Measurements from ENCODE around the gene ARMH1.

ARMH1 gene

GRCh38 chr1:44713321-44713781 lies 38.8 kb downstream of the ARMH1 start:
- Histone ChIP-seq H3K79me2 (ENCODE audit: insufficient read depth, low read length) (no peaks in the 10 kb centered on the region), H2AFZ (ENCODE audit: low read length) (no peak overlapping the region), H3F3A (ENCODE audit: low read depth) (no peaks in the 10 kb centered on the region), H4K20me1 (ENCODE audit: insufficient read depth, low read length, poor library complexity, severe bottlenecking) (no peaks in the 10 kb centered on the region), H3K9me2 (replicated peaks; ENCODE audit: low read depth, low read length) (no peaks in the 10 kb centered on the region), H3K4me2 (ENCODE audit: low read depth, low read length, poor library complexity, severe bottlenecking) (no peak overlapping the region), H3K27me3 (ENCODE audit: insufficient read depth, low read length, poor library complexity, severe bottlenecking) (no peaks in the 10 kb centered on the region), H3K4me3 (ENCODE audit: low read length, poor library complexity, severe bottlenecking) (no peak overlapping the region), H3K36me3 (ENCODE audit: insufficient read depth, low read length) (no peaks in the 10 kb centered on the region), H3K9ac (ENCODE audit: low read depth, low read length, poor library complexity, severe bottlenecking) (no peak overlapping the region), H3K4me1 (ENCODE audit: insufficient read depth, low read length, poor library complexity, severe bottlenecking) (peaks cover 3% of the 10 kb centered on the region), H3K9me3 (ENCODE audit: insufficient read depth, low read depth, low read length) (no peaks in the 10 kb centered on the region)
- TF ChIP-seq CTCF (conservative IDR thresholded peaks at IDR 0.05; ENCODE audit: low read length) (no peak), EZH2phosphoT487 (IDR thresholded peaks at IDR 0.05; ENCODE audit: borderline replicate concordance) (no peak)

- Histone ChIP-seq H3F3A (ENCODE audit: low read depth) (no peaks in the 10 kb centered on the region), H3K4me3 (ENCODE audit: low read length, poor library complexity, severe bottlenecking) (no peak overlapping the region), H3K9me3 (ENCODE audit: insufficient read depth, low read depth, low read length) (no peaks in the 10 kb centered on the region), H4K20me1 (ENCODE audit: insufficient read depth, low read length, poor library complexity, severe bottlenecking) (no peaks in the 10 kb centered on the region), H3K27me3 (ENCODE audit: insufficient read depth, low read length, poor library complexity, severe bottlenecking) (no peaks in the 10 kb centered on the region), H3K79me2 (ENCODE audit: insufficient read depth, low read length) (no peaks in the 10 kb centered on the region), H3K36me3 (ENCODE audit: insufficient read depth, low read length) (no peaks in the 10 kb centered on the region), H3K4me2 (ENCODE audit: low read depth, low read length, poor library complexity, severe bottlenecking) (peak overlapping the region; percentile 61), H3K4me1 (ENCODE audit: insufficient read depth, low read length, poor library complexity, severe bottlenecking) (peaks cover 3% of the 10 kb centered on the region), H2AFZ (ENCODE audit: low read length) (peak overlapping the region; percentile 98), H3K9me2 (replicated peaks; ENCODE audit: low read depth, low read length) (no peaks in the 10 kb centered on the region), H3K9ac (ENCODE audit: low read depth, low read length, poor library complexity, severe bottlenecking) (peak overlapping the region; percentile 25)
- TF ChIP-seq EZH2phosphoT487 (IDR thresholded peaks at IDR 0.05; ENCODE audit: borderline replicate concordance) (no peak), CTCF (conservative IDR thresholded peaks at IDR 0.05; ENCODE audit: low read length) (no peak)
Measured at GRCh38 chr1:44714532-44714931, 40.0 kb downstream of the ARMH1 start.

GRCh38 chr1:44714944-44715571 lies 40.5 kb downstream of the ARMH1 start:
- peak overlapping the region; percentile 42 for H3K4me3 ChIP-seq (ENCODE audit: low read length, poor library complexity, severe bottlenecking)
- H3K9me2 ChIP-seq (replicated peaks; ENCODE audit: low read depth, low read length) = no peaks in the 10 kb centered on the region
- no peaks in the 10 kb centered on the region for H3K27me3 ChIP-seq (ENCODE audit: insufficient read depth, low read length, poor library complexity, severe bottlenecking)
- no peaks in the 10 kb centered on the region for H3K36me3 ChIP-seq (ENCODE audit: insufficient read depth, low read length)
- no peaks in the 10 kb centered on the region for H3K9me3 ChIP-seq (ENCODE audit: insufficient read depth, low read depth, low read length)
- peak overlapping the region; percentile 25 for H3K9ac ChIP-seq (ENCODE audit: low read depth, low read length, poor library complexity, severe bottlenecking)
- H3K4me1 ChIP-seq (ENCODE audit: insufficient read depth, low read length, poor library complexity, severe bottlenecking) = peaks cover 3% of the 10 kb centered on the region
- peak overlapping the region; percentile 98 for H2AFZ ChIP-seq (ENCODE audit: low read length)
- no peaks in the 10 kb centered on the region for H3F3A ChIP-seq (ENCODE audit: low read depth)
- TF ChIP-seq EZH2phosphoT487 (IDR thresholded peaks at IDR 0.05; ENCODE audit: borderline replicate concordance) (no peak), CTCF (conservative IDR thresholded peaks at IDR 0.05; ENCODE audit: low read length) (peak; percentile 97)
- H3K4me2 ChIP-seq (ENCODE audit: low read depth, low read length, poor library complexity, severe bottlenecking) = peak overlapping the region; percentile 61
- no peaks in the 10 kb centered on the region for H4K20me1 ChIP-seq (ENCODE audit: insufficient read depth, low read length, poor library complexity, severe bottlenecking)
- no peaks in the 10 kb centered on the region for H3K79me2 ChIP-seq (ENCODE audit: insufficient read depth, low read length)
